HepG2 (cell line): ENCODE results near the gene LRRC3. TPM values are rescaled to one million over a fixed set of nuclear protein-coding genes. Genes with fewer than 3 reads are reported as not detected.
A peak's percentile ranks its signal among the peaks of the same experiment; 100 is the strongest.

Experiments used
- DNMT1 ChIP-seq: sonication (generic); formaldehyde crosslinking; IDR thresholded peaks from 2 replicates; pipeline ENCODE4 v1.5.1; 2020; ENCODE audit warnings: mild to moderate bottlenecking, missing genetic modification reagents
- ELF1 ChIP-seq: sonication (generic); formaldehyde crosslinking; IDR thresholded peaks from 2 replicates; pipeline ENCODE4 v1.4.0; 2020; ENCODE audit warnings: missing genetic modification reagents
- GTF2F1 ChIP-seq: fragments of 150-350 bp; IDR thresholded peaks from 2 replicates; pipeline ENCODE4 v1.6.1; 2014; ENCODE audit warnings: low read length
- KLF6 ChIP-seq: IDR thresholded peaks from 2 replicates; pipeline ENCODE4 v1.8.0; 2016; ENCODE audit warnings: missing biosample characterization, missing genetic modification reagents
- MBD4 ChIP-seq: IDR thresholded peaks from 2 replicates; pipeline ENCODE4 v1.6.1; 2012; ENCODE audit warnings: low read length, inconsistent platforms, borderline replicate concordance
- NCOA2 ChIP-seq: sonication (generic); formaldehyde crosslinking; IDR thresholded peaks from 2 replicates; pipeline ENCODE4 v1.8.0; 2022; ENCODE audit warnings: inconsistent platforms
- NRL ChIP-seq: sonication (generic); formaldehyde crosslinking; IDR thresholded peaks from 2 replicates; pipeline ENCODE4 v1.5.0; 2020; ENCODE audit warnings: missing genetic modification reagents, mild to moderate bottlenecking, moderate library complexity, borderline replicate concordance
- POLR2A ChIP-seq, 2 experiments: IDR thresholded peaks; 2 replicates each; pipeline ENCODE4 v1.6.1; 2011; ENCODE audit warnings: low read depth in 2 of 2, low read length in 2 of 2, mild to moderate bottlenecking in 1 of 2, moderate library complexity in 1 of 2; ENCODE audit not compliant: insufficient read depth in 1 of 2
- RARA ChIP-seq: IDR thresholded peaks from 2 replicates; pipeline ENCODE4 v1.6.1; 2016; ENCODE audit warnings: missing genetic modification reagents, missing compliant biosample characterization
- SPEN ChIP-seq: sonication (generic); formaldehyde crosslinking; IDR thresholded peaks from 2 replicates; pipeline ENCODE4 v1.5.1; 2020; ENCODE audit warnings: low read depth, mild to moderate bottlenecking, missing genetic modification reagents
- ZFP41 ChIP-seq: sonication (generic); formaldehyde crosslinking; IDR thresholded peaks from 2 replicates; pipeline ENCODE4 v1.4.0; 2020; ENCODE audit warnings: mild to moderate bottlenecking, missing genetic modification reagents, borderline replicate concordance
- ZNF101 ChIP-seq: sonication (generic); formaldehyde crosslinking; IDR thresholded peaks from 2 replicates; pipeline ENCODE4 v1.4.0; 2020; ENCODE audit warnings: mild to moderate bottlenecking, low read depth, missing genetic modification reagents, borderline replicate concordance
- ZNF124 ChIP-seq: sonication (generic); formaldehyde crosslinking; IDR thresholded peaks from 2 replicates; pipeline ENCODE4 v1.4.0; 2020; ENCODE audit warnings: missing genetic modification reagents
- ZNF232 ChIP-seq: sonication (generic); formaldehyde crosslinking; IDR thresholded peaks from 2 replicates; pipeline ENCODE4 v1.4.0; 2020; ENCODE audit warnings: missing genetic modification reagents, borderline replicate concordance
- ZNF251 ChIP-seq: sonication (generic); formaldehyde crosslinking; IDR thresholded peaks from 2 replicates; pipeline ENCODE4 v1.9.0; 2021; ENCODE audit warnings: mild to moderate bottlenecking, missing genetic modification reagents
- ZNF292 ChIP-seq: sonication (generic); formaldehyde crosslinking; IDR thresholded peaks from 2 replicates; pipeline ENCODE4 v1.8.1; 2022; ENCODE audit warnings: mild to moderate bottlenecking, low read depth, missing genetic modification reagents, borderline replicate concordance
- ZNF331 ChIP-seq: sonication (generic); formaldehyde crosslinking; IDR thresholded peaks from 2 replicates; pipeline ENCODE4 v1.4.0; 2020; ENCODE audit warnings: missing genetic modification reagents
- ZNF33B ChIP-seq: sonication (generic); formaldehyde crosslinking; IDR thresholded peaks from 2 replicates; pipeline ENCODE4 v1.5.1; 2020; ENCODE audit warnings: mild to moderate bottlenecking, missing genetic modification reagents
- ZNF343 ChIP-seq: sonication (generic); formaldehyde crosslinking; IDR thresholded peaks from 2 replicates; pipeline ENCODE4 v1.4.0; 2020; ENCODE audit warnings: mild to moderate bottlenecking, missing genetic modification reagents
- ZNF672 ChIP-seq: sonication (generic); formaldehyde crosslinking; IDR thresholded peaks from 2 replicates; pipeline ENCODE4 v1.8.1; 2022; ENCODE audit warnings: missing genetic modification reagents
- ZNF780A ChIP-seq: sonication (generic); formaldehyde crosslinking; IDR thresholded peaks from 2 replicates; pipeline ENCODE4 v1.8.0; 2022; ENCODE audit warnings: mild to moderate bottlenecking, missing genetic modification reagents, moderate library complexity
- polyA plus RNA-seq, 8 experiments: library from polyadenylated mRNA; depleted of rRNA in 3 of 8; stranded (reverse) in 7 of 8; unstranded in 1 of 8; fragments of >200 nt; fragmentation: Illumina TruSeq in 4 of 8; extraction: Trizol in 4 of 8; gene quantifications; 2 replicates each; pipeline versions ENCODE4 v1.2.1 to v1.2.3, GENCODE V29; 2011 to 2016; ENCODE audit warnings: low read depth in 4 of 8, missing spikeins in 1 of 8, mixed read lengths in 1 of 8; ENCODE audit not compliant: insufficient read depth in 1 of 8
- total RNA-seq, 5 experiments: library from RNA; depleted of rRNA; stranded (reverse); fragments of >200 nt; fragmentation: Illumina TruSeq; extraction: Trizol; gene quantifications; 2 replicates each; pipeline ENCODE4 v1.2.3, GENCODE V29; 2016; ENCODE audit warnings: low read depth in 1 of 5
- TF ChIP-seq, protein P1 (sequence below): sonication (generic); formaldehyde crosslinking; IDR thresholded peaks from one replicate; pipeline ENCODE4 v1.5.1; 2020; ENCODE audit warnings: mild to moderate bottlenecking, missing genetic modification reagents; ENCODE audit errors: not compliant biosample characterization
- TF ChIP-seq, protein P2 (sequence below): sonication (generic); formaldehyde crosslinking; IDR thresholded peaks from 2 replicates; pipeline ENCODE4 v1.4.0; 2020; ENCODE audit warnings: mild to moderate bottlenecking, missing genetic modification reagents

Gene LRRC3
- total and polyA plus RNA-seq, 2 of the 13 experiments (the other 11 are each of a cell fraction or from before 2014, with no cell fraction given), result 4.8 to 16.5 TPM

DNA sequence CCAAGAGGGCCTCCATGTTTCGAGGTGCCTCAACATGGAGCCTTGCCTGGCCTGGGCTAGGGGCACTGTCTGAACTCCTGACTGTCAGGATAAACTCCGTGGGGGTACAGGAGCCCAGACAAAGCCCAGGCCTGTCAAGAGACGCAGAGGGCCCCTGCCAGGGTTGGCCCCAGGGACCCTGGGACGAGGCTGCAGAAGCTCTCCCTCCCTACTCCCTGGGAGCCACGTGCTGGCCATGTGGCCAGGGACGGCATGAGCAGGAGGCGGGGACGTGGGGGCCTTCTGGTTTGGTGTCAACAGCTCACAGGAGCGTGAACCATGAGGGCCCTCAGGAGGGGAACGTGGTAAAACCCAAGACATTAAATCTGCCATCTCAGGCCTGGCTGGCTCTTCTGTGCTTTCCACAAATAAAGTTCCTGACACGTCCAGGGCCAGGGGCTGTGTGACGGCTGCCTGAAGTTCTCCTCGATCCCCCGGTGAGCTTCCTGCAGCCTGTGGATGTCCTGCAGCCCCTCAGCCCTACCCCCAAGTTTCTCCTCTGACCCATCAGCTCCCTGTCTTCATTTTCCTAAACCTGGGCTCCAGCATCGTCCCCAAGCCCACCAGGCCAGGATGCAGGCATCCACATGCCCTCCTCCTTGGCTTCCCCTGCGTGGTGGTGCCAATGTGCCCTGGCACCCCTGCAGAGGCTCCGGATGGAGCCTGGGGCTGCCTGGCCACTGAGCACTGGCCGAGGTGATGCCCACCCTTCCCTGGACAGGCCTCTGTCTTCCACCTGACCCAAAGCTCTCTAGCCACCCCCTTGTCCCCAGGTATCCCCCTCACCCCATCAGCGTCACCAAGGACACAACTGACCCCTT lies 12.8 kb upstream of the LRRC3 start (continued):
- TF ChIP-seq, protein P1, sequence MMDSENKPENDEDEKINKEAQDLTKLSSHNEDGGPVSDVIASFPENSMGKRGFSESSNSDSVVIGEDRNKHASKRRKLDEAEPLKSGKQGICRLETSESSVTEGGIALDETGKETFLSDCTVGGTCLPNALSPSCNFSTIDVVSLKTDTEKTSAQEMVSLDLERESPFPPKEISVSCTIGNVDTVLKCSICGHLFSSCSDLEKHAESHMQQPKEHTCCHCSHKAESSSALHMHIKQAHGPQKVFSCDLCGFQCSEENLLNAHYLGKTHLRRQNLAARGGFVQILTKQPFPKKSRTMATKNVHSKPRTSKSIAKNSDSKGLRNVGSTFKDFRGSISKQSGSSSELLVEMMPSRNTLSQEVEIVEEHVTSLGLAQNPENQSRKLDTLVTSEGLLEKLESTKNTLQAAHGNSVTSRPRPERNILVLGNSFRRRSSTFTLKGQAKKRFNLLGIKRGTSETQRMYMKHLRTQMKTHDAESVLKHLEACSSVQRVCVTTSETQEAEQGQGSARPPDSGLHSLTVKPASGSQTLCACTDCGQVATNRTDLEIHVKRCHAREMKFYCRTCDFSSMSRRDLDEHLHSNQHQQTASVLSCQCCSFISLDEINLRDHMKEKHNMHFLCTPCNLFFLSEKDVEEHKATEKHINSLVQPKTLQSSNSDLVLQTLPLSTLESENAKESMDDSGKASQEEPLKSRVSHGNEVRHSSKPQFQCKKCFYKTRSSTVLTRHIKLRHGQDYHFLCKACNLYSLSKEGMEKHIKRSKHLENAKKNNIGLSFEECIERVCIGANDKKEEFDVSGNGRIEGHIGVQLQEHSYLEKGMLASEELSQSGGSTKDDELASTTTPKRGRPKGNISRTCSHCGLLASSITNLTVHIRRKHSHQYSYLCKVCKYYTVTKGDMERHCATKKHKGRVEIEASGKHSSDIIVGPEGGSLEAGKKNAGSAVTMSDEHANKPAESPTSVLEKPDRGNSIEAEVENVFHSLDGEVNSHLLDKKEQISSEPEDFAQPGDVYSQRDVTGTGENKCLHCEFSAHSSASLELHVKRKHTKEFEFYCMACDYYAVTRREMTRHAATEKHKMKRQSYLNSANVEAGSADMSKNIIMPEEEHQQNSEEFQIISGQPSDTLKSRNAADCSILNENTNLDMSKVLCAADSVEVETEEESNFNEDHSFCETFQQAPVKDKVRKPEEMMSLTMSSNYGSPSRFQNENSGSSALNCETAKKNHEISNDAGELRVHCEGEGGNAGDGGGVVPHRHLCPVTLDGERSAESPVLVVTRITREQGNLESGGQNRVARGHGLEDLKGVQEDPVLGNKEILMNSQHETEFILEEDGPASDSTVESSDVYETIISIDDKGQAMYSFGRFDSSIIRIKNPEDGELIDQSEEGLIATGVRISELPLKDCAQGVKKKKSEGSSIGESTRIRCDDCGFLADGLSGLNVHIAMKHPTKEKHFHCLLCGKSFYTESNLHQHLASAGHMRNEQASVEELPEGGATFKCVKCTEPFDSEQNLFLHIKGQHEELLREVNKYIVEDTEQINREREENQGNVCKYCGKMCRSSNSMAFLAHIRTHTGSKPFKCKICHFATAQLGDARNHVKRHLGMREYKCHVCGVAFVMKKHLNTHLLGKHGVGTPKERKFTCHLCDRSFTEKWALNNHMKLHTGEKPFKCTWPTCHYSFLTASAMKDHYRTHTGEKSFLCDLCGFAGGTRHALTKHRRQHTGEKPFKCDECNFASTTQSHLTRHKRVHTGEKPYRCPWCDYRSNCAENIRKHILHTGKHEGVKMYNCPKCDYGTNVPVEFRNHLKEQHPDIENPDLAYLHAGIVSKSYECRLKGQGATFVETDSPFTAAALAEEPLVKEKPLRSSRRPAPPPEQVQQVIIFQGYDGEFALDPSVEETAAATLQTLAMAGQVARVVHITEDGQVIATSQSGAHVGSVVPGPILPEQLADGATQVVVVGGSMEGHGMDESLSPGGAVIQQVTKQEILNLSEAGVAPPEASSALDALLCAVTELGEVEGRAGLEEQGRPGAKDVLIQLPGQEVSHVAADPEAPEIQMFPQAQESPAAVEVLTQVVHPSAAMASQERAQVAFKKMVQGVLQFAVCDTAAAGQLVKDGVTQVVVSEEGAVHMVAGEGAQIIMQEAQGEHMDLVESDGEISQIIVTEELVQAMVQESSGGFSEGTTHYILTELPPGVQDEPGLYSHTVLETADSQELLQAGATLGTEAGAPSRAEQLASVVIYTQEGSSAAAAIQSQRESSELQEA (CRISPR knock-in tag), result no peak
- TF ChIP-seq ZNF672 (CRISPR knock-in tag), result no peak
- no peak for TF ChIP-seq ZNF124
- peak; percentile 57; the same call in 1 of the 2 replicates for TF ChIP-seq ZNF251
- TF ChIP-seq KLF6, result 0 out of 2 replicates have a peak, but pooled peaks have one; percentile 39
- TF ChIP-seq RARA (CRISPR knock-in tag), result 0 out of 2 replicates have a peak, but pooled peaks have one; percentile 18
- no peak for TF ChIP-seq DNMT1 (CRISPR knock-in tag)
- TF ChIP-seq POLR2A (IDR thresholded peaks at IDR 0.05; ENCODE audit: insufficient read depth in 1 of 2, low read depth in 2 of 2, low read length in 2 of 2), result no peak
- TF ChIP-seq ZNF33B, result peak; percentile 94; the same call in 1 of the 2 replicates
- TF ChIP-seq SPEN, result 0 out of 2 replicates have a peak, but pooled peaks have one; percentile 38
- no peak for TF ChIP-seq ZNF780A (CRISPR knock-in tag)
- no peak for TF ChIP-seq MBD4
- TF ChIP-seq ZNF232, result peak; percentile 85
- TF ChIP-seq ZNF292 (CRISPR knock-in tag), result no peak
- no peak for TF ChIP-seq ELF1
- TF ChIP-seq NRL (CRISPR knock-in tag), result 0 out of 2 replicates have a peak, but pooled peaks have one; percentile 32
- no peak for TF ChIP-seq GTF2F1
- TF ChIP-seq ZNF343 (CRISPR knock-in tag), result no peak
- no peak for TF ChIP-seq ZNF331 (CRISPR knock-in tag)
- 0 out of 2 replicates have a peak, but pooled peaks have one; percentile 60 for TF ChIP-seq ZFP41 (CRISPR knock-in tag)
- no peak for TF ChIP-seq ZNF101 (CRISPR knock-in tag)
- TF ChIP-seq, protein P2, sequence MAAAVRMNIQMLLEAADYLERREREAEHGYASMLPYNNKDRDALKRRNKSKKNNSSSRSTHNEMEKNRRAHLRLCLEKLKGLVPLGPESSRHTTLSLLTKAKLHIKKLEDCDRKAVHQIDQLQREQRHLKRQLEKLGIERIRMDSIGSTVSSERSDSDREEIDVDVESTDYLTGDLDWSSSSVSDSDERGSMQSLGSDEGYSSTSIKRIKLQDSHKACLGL (CRISPR knock-in tag), result peak; percentile 84
- peak; percentile 23; the same call in 1 of the 2 replicates for TF ChIP-seq NCOA2
